ENCODE data around the gene MYH9.

GRCh38 chr22:36391638-36392037 is 3.9 kb upstream of the MYH9 start:
- TF ChIP-seq EZH2 (IDR thresholded peaks at IDR 0.05; ENCODE audit: borderline replicate concordance, low read length), result no peak
- TF ChIP-seq CTCF (conservative IDR thresholded peaks at IDR 0.05 in 1 of 2, IDR thresholded peaks at IDR 0.05 in 1 of 2; ENCODE audit: extremely low read depth in 1 of 2, insufficient read depth in 1 of 2, low read depth in 1 of 2, low read length in 2 of 2), result no peak

Data from mammary epithelial cell (primary cell).